MM.1S (cell line): ENCODE data around the gene MYOF.
"Not testable (repeated sequence)": the region's sequence is repeated elsewhere in the genome, so short reads cannot be mapped to it uniquely, and the experiment has no call there.

ENCODE experiments used
- DNase-seq: peaks from one replicate; pipeline ENCODE4 v3.0.0-alpha.2; 2015
- H2AFZ ChIP-seq: fragments of 300-600 bp; sonication (generic); 2 replicates; pipeline ENCODE4 v1.6.0; 2016; ENCODE audit warnings: antibody characterized with exemption, low read length
- H3F3A ChIP-seq: fragments of 300-600 bp; sonication (generic); 2 replicates; pipeline ENCODE4 v1.6.1; 2016; ENCODE audit warnings: mild to moderate bottlenecking, antibody characterized with exemption, low read length, moderate library complexity, mixed read lengths; ENCODE audit not compliant: insufficient read depth
- H3K27ac ChIP-seq: fragments of 300-600 bp; sonication (generic); 2 replicates; pipeline ENCODE4 v1.5.1; 2016; ENCODE audit warnings: mild to moderate bottlenecking, low read length
- H3K27me3 ChIP-seq: fragments of 300-600 bp; sonication (generic); replicated peaks from 2 replicates; pipeline ENCODE4 v1.6.0; 2016; ENCODE audit warnings: low read length; ENCODE audit not compliant: insufficient read depth
- H3K36me3 ChIP-seq: fragments of 300-600 bp; sonication (generic); replicated peaks from 2 replicates; pipeline ENCODE4 v1.6.1; 2016; ENCODE audit warnings: mild to moderate bottlenecking, low read length, mixed read lengths; ENCODE audit not compliant: insufficient read depth
- H3K4me1 ChIP-seq: fragments of 300-600 bp; sonication (generic); 2 replicates; pipeline ENCODE4 v1.6.1; 2016; ENCODE audit warnings: low read length, mixed read lengths
- H3K4me2 ChIP-seq: fragments of 300-600 bp; sonication (generic); 2 replicates; pipeline ENCODE4 v1.6.0; 2016; ENCODE audit warnings: low read depth, low read length
- H3K4me3 ChIP-seq: fragments of 300-600 bp; sonication (generic); 2 replicates; pipeline ENCODE4 v1.5.1; 2016; ENCODE audit warnings: low read length, mixed read lengths
- H3K79me2 ChIP-seq: fragments of 300-600 bp; sonication (generic); 2 replicates; pipeline ENCODE4 v1.6.1; 2016; ENCODE audit warnings: mixed run types, low read length, mixed read lengths
- H3K9ac ChIP-seq: fragments of 300-600 bp; sonication (generic); 2 replicates; pipeline ENCODE4 v1.6.1; 2016; ENCODE audit warnings: low read length, mixed read lengths
- H3K9me2 ChIP-seq: fragments of 300-600 bp; sonication (generic); replicated peaks from 2 replicates; pipeline ENCODE4 v1.6.1; 2016; ENCODE audit warnings: mild to moderate bottlenecking, low read length, mixed read lengths; ENCODE audit not compliant: insufficient read depth
- H3K9me3 ChIP-seq: fragments of 300-600 bp; sonication (generic); replicated peaks from 2 replicates; pipeline ENCODE4 v1.6.1; 2016; ENCODE audit warnings: mild to moderate bottlenecking, low read length, mixed read lengths; ENCODE audit not compliant: insufficient read depth
- H4K20me1 ChIP-seq: fragments of 300-600 bp; sonication (generic); 2 replicates; pipeline ENCODE4 v1.6.1; 2016; ENCODE audit warnings: mild to moderate bottlenecking, low read length, moderate library complexity, mixed read lengths; ENCODE audit not compliant: insufficient read depth
- CTCF ChIP-seq: fragments of 300-600 bp; sonication (generic); IDR thresholded peaks from 2 replicates; pipeline ENCODE4 v1.5.1; 2016; ENCODE audit warnings: antibody characterized with exemption, low read length, mixed read lengths
- EZH2 ChIP-seq: fragments of 300-600 bp; sonication (generic); optimal IDR thresholded peaks from 2 replicates; pipeline ENCODE3; 2017; ENCODE audit warnings: low read depth, mild to moderate bottlenecking, antibody characterized with exemption, low read length, mixed read lengths
- EZH2phosphoT487 ChIP-seq: fragments of 300-600 bp; sonication (generic); IDR thresholded peaks from 2 replicates; pipeline ENCODE4 v1.6.1; 2018; ENCODE audit warnings: antibody characterized with exemption, low read length

MYOF gene

GRCh38 chr10:93315246-93315645 is 166.9 kb downstream of the MYOF start:
- H3K79me2 ChIP-seq, result no peaks in the 10 kb centered on the region
- H3K4me2 ChIP-seq, result no peak overlapping the region

GRCh38 chr10:93314656-93315055 is 167.5 kb downstream of the MYOF start:
- H3K27ac ChIP-seq, H3F3A ChIP-seq, H3K4me1 ChIP-seq, H4K20me1 ChIP-seq, H3K9me3 ChIP-seq, H3K36me3 ChIP-seq, H3K9ac ChIP-seq, H3K9me2 ChIP-seq, H3K27me3 ChIP-seq, H2AFZ ChIP-seq, H3K4me2 ChIP-seq, H3K4me3 ChIP-seq, H3K79me2 ChIP-seq, DNase-seq: not testable (repeated sequence)

More at GRCh38 chr10:93315246-93315645, 166.9 kb downstream of the MYOF start:
- Histone ChIP-seq H2AFZ (no peak overlapping the region), H3K4me3 (no peak overlapping the region), H3K27ac (no peak overlapping the region), H3K9me2 (no peaks in the 10 kb centered on the region), H3K36me3 (no peaks in the 10 kb centered on the region), H3K27me3 (no peaks in the 10 kb centered on the region), H3K4me1 (no peaks in the 10 kb centered on the region), H4K20me1 (no peaks in the 10 kb centered on the region), H3F3A (no peaks in the 10 kb centered on the region), H3K9ac (no peak overlapping the region), H3K9me3 (no peaks in the 10 kb centered on the region)
- DNase-seq, result no peak
- TF ChIP-seq EZH2phosphoT487 (no peak), CTCF (no peak), EZH2 (no peak)

- DNase-seq, result no peak
- Histone ChIP-seq H3K4me3 (no peak overlapping the region), H3F3A (no peaks in the 10 kb centered on the region), H4K20me1 (no peaks in the 10 kb centered on the region), H3K27ac (no peak overlapping the region), H3K4me2 (no peak overlapping the region), H3K9ac (no peak overlapping the region), H3K4me1 (no peaks in the 10 kb centered on the region), H2AFZ (no peak overlapping the region), H3K79me2 (no peaks in the 10 kb centered on the region), H3K9me2 (no peaks in the 10 kb centered on the region), H3K27me3 (no peaks in the 10 kb centered on the region), H3K36me3 (no peaks in the 10 kb centered on the region), H3K9me3 (no peaks in the 10 kb centered on the region)
- no peak for TF ChIP-seq EZH2
- TF ChIP-seq EZH2phosphoT487, result no peak
These were observed 168.3 kb downstream of the MYOF start for GRCh38 chr10:93313798-93314197.

GRCh38 chr10:93309062-93309461 is 173.1 kb downstream of the MYOF start:
- no peak overlapping the region for H3K4me2 ChIP-seq
- no peak for DNase-seq
- H3K79me2 ChIP-seq, result no peaks in the 10 kb centered on the region
- no peaks in the 10 kb centered on the region for H4K20me1 ChIP-seq
- H3K27me3 ChIP-seq, result no peaks in the 10 kb centered on the region
- no peaks in the 10 kb centered on the region for H3F3A ChIP-seq
- H3K9me2 ChIP-seq, result no peaks in the 10 kb centered on the region
- TF ChIP-seq EZH2phosphoT487, result no peak
- no peak for TF ChIP-seq EZH2
- no peak for TF ChIP-seq CTCF
- H3K4me3 ChIP-seq, result no peak overlapping the region
- H3K4me1 ChIP-seq, result no peaks in the 10 kb centered on the region
- no peak overlapping the region for H2AFZ ChIP-seq
- H3K9me3 ChIP-seq, result no peaks in the 10 kb centered on the region
- no peak overlapping the region for H3K9ac ChIP-seq
- H3K36me3 ChIP-seq, result no peaks in the 10 kb centered on the region
- no peak overlapping the region for H3K27ac ChIP-seq
